Measurements from ENCODE around the gene SRCIN1. TPM values are rescaled to one million over a fixed set of nuclear protein-coding genes. Genes with fewer than 3 reads are reported as not detected.
"Not testable (repeated sequence)": the region's sequence is repeated elsewhere in the genome, so short reads cannot be mapped to it uniquely, and the experiment has no call there.

Gene SRCIN1
- total RNA-seq, 1 donor from 2014 or later, result 0.05 TPM

DNA sequence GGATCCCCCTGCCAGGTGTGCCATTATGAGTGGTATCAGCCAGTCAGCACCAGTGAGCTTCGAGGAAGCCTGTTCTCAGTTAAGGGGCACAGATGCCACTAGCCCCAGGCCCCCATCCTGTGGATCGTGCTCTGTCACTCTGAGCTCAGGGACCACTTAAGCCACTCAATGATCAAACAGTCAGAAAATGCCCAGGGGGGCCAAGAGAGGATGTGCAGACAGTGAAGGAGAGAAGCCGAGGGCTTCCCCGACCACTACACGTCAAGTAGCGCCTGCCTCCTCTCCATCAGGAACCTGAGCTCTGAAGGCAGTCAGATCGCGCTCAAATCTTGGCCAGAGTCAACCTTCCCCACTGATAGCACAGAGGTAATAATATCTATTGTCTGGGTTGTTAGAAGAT lies 79.2 kb downstream of the SRCIN1 start:
- H3K27ac Mint-ChIP-seq (ENCODE audit: unreplicated experiment); H3K9me3 Mint-ChIP-seq (ENCODE audit: unreplicated experiment); DNase-seq (ENCODE audit: extremely low spot score, unreplicated experiment); H3K4me3 Mint-ChIP-seq (ENCODE audit: unreplicated experiment); H3K36me3 Mint-ChIP-seq (ENCODE audit: unreplicated experiment); H3K4me1 Mint-ChIP-seq (ENCODE audit: unreplicated experiment): not testable (repeated sequence)
- H3K27me3 Mint-ChIP-seq (ENCODE audit: unreplicated experiment), result peaks cover 30% of the 10 kb centered on the region

DNA sequence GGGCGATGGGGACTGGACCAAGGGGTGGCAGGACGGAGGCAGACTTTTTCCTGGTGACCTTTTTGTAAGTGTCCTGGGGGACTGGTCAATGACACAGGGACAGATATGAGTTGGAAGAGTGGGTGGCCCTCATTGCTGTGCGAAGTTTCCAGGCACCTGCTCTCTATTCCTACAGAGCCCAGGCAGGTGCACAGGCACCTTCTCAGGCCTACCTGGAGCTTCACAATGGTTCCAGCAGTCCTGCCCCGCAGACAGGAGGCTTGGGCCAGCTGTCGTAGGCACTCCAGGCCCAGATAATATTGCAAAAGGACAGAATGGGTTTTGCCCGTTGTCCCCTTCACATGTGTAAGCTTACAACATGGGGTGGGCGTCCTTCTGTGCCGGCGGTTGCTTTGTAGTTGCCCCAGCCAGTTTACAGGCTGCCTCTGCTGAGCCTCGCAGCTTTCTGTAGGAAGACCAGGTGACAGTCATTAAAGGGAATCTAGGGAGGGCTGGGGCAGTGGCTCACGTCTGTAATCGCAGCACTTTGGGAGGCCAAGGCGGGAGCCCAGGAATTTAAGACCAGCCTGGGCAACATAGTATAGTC lies 93.2 kb downstream of the SRCIN1 start:
- Mint-ChIP-seq H3K9me3 (ENCODE audit: unreplicated experiment) (no peaks in the 10 kb centered on the region), H3K4me3 (ENCODE audit: unreplicated experiment) (no peak overlapping the region), H3K27ac (ENCODE audit: unreplicated experiment) (no peak overlapping the region), H3K27me3 (ENCODE audit: unreplicated experiment) (no peaks in the 10 kb centered on the region), H3K4me1 (ENCODE audit: unreplicated experiment) (peaks cover 26% of the 10 kb centered on the region), H3K36me3 (ENCODE audit: unreplicated experiment) (no peaks in the 10 kb centered on the region)
- DNase-seq (ENCODE audit: extremely low spot score, unreplicated experiment), result no peak
- no peak for TF ChIP-seq CTCF (IDR thresholded peaks at IDR 0.05)

DNA sequence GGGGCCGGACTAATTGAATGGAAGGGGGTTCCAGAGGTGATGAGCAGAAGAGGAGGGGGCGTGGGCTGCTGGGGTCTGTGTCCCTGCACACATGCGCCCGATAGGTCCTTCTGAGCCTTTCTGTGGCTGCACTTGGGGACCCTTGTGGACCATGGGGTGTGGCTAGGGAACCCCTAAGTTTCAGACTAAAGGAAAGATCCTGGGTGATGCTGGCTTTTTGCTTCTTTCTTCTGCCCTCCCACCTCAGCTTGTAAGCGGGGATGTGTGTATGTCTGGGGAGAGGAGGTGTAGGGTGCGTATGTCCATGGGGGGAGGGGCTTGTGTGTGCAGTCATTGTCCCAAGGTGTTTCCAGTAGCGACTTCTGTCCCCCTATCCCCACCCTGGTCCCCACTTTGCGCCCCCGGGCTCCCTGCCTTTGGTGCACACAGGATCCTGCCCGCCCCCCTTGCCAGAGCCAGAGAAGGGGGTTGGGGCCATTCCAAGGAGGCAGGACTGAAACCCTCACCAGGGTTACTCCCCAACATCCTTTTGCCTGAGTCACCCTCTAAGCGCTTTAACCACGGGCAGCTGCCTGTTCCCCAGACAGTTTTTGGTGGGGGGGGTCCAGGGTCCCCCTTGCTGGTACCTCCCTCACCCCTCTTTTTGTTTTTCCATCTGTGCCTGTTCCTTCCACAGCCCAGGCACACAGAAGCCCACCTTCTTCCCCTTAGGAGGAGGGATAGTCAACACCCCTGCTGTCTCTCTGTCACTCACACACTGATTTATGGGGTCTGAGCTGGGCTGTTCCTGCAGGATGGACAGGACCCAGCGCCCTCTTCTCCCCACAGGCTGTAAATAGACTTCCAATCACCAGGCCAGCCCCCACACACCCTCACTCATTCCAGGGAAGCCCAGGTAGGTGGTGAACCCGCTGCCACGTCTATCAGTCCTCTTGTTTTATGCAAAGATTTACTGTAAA lies 94.3 kb downstream of the SRCIN1 start:
- no peaks in the 10 kb centered on the region for H3K27me3 Mint-ChIP-seq (ENCODE audit: unreplicated experiment)
- H3K9me3 Mint-ChIP-seq (ENCODE audit: unreplicated experiment), result no peaks in the 10 kb centered on the region
- H3K27ac Mint-ChIP-seq (ENCODE audit: unreplicated experiment), result no peak overlapping the region
- peaks cover 3% of the 10 kb centered on the region for H3K36me3 Mint-ChIP-seq (ENCODE audit: unreplicated experiment)
- peak overlapping the region; percentile 23 for H3K4me3 Mint-ChIP-seq (ENCODE audit: unreplicated experiment)
- no peak for TF ChIP-seq CTCF (IDR thresholded peaks at IDR 0.05)
- DNase-seq (ENCODE audit: extremely low spot score, unreplicated experiment), result no peak
- H3K4me1 Mint-ChIP-seq (ENCODE audit: unreplicated experiment), result peaks cover 27% of the 10 kb centered on the region

DNA sequence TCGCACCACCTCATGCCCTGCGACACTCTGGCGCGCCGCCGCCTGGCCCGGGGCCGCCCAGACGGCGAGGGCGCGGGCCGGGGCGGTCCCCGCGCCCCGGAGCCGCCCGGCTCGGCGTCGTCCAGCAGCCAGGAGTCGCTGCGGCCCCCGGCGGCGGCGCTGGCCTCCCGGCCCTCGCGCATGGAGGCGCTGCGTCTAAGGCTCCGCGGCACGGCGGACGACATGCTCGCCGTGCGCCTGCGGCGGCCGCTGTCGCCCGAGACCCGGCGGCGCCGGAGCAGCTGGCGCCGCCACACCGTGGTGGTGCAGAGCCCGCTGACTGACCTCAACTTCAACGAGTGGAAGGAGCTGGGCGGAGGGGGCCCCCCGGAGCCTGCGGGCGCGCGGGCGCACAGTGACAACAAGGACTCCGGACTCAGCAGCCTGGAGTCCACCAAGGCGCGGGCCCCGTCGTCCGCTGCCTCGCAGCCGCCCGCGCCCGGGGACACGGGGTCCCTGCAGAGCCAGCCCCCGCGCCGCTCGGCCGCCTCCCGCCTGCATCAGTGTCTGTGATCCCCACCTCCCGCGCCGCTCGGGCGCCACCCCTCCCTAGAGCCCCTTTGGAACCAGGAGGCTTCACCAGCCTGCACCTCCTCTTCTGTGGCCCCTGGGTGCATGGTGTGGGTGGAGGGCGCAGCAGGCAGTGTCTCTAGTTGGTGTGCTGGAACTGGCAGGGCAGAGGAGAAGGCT lies 95.2 kb downstream of the SRCIN1 start:
- Mint-ChIP-seq H3K9me3 (ENCODE audit: unreplicated experiment) (no peaks in the 10 kb centered on the region), H3K4me3 (ENCODE audit: unreplicated experiment) (peak overlapping the region; percentile 23), H3K4me1 (ENCODE audit: unreplicated experiment) (peaks cover 27% of the 10 kb centered on the region), H3K36me3 (ENCODE audit: unreplicated experiment) (peaks cover 10% of the 10 kb centered on the region), H3K27ac (ENCODE audit: unreplicated experiment) (no peak overlapping the region), H3K27me3 (ENCODE audit: unreplicated experiment) (no peaks in the 10 kb centered on the region)
- peak; percentile 40 for TF ChIP-seq CTCF (IDR thresholded peaks at IDR 0.05)
- DNase-seq (ENCODE audit: extremely low spot score, unreplicated experiment), result no peak

DNA sequence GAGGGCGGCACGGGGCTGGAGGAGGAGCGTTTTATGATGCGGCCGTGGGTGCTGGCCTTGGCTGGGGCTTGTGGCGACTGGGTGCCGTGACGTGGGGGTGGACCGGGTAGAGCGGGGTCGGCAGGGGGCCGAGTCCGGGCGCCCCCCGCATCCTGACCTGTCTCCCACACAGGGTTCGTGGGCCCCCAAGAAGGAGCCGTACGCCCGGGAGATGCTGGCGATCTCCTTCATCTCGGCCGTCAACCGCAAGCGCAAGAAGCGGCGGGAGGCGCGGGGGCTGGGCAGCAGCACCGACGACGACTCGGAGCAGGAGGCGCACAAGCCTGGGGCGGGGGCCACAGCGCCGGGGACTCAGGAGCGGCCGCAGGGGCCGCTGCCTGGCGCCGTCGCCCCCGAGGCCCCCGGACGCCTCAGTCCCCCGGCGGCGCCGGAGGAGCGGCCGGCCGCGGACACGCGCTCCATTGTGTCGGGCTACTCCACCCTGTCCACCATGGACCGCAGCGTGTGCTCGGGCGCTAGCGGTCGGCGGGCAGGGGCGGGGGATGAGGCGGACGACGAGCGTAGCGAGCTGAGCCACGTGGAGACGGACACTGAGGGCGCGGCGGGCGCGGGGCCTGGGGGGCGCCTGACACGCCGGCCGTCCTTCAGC lies 95.9 kb downstream of the SRCIN1 start:
- Mint-ChIP-seq H3K27ac (ENCODE audit: unreplicated experiment) (peak overlapping the region; percentile 92), H3K27me3 (ENCODE audit: unreplicated experiment) (no peaks in the 10 kb centered on the region), H3K4me1 (ENCODE audit: unreplicated experiment) (peaks cover 27% of the 10 kb centered on the region), H3K4me3 (ENCODE audit: unreplicated experiment) (peak overlapping the region; percentile 82), H3K36me3 (ENCODE audit: unreplicated experiment) (peaks cover 10% of the 10 kb centered on the region), H3K9me3 (ENCODE audit: unreplicated experiment) (no peaks in the 10 kb centered on the region)
- DNase-seq (ENCODE audit: extremely low spot score, unreplicated experiment), result no peak
- TF ChIP-seq CTCF (IDR thresholded peaks at IDR 0.05), result no peak

All from osteocyte (in vitro differentiated cells).